Mucosa of rectum (tissue), 2 donors: Measurements from ENCODE around the gene BHLHA15.
A peak's percentile ranks its signal among the peaks of the same experiment; 100 is the strongest.

ENCODE experiments used
- H3K27ac ChIP-seq, 2 donors: one replicate each; pipeline ENCODE4 v1.7.0; 2013; ENCODE audit warnings: inconsistent platforms in 2 of 2, low read depth in 2 of 2, low read length in 2 of 2
- H3K27me3 ChIP-seq, 2 donors: one replicate each; pipeline ENCODE4 v1.7.0; 2013; ENCODE audit warnings: low read length in 2 of 2; ENCODE audit not compliant: control insufficient read depth in 2 of 2, insufficient read depth in 2 of 2
- H3K36me3 ChIP-seq, 2 donors: one replicate each; pipeline ENCODE4 v1.7.0; 2013; ENCODE audit warnings: low read length in 2 of 2; ENCODE audit not compliant: control insufficient read depth in 2 of 2, insufficient read depth in 2 of 2
- H3K4me1 ChIP-seq, 2 donors: one replicate each; pipeline ENCODE4 v1.7.0; 2013; ENCODE audit warnings: low read length in 2 of 2, mild to moderate bottlenecking in 1 of 2; ENCODE audit not compliant: control insufficient read depth in 2 of 2, insufficient read depth in 2 of 2
- H3K4me3 ChIP-seq, 2 donors: one replicate each; pipeline ENCODE4 v1.7.0; 2013; ENCODE audit warnings: low read length in 2 of 2
- H3K9ac ChIP-seq, 2 donors: one replicate each; pipeline ENCODE4 v1.7.0; 2013; ENCODE audit warnings: low read length in 2 of 2, low read depth in 1 of 2, mild to moderate bottlenecking in 1 of 2
- H3K9me3 ChIP-seq, 2 donors: one replicate each; pipeline ENCODE4 v1.7.0; 2013; ENCODE audit warnings: low read length in 2 of 2; ENCODE audit not compliant: control insufficient read depth in 2 of 2
- donor health status: healthy.
- donor health status: Normal muscosa, but diverticular disease.

The BHLHA15 gene

DNA sequence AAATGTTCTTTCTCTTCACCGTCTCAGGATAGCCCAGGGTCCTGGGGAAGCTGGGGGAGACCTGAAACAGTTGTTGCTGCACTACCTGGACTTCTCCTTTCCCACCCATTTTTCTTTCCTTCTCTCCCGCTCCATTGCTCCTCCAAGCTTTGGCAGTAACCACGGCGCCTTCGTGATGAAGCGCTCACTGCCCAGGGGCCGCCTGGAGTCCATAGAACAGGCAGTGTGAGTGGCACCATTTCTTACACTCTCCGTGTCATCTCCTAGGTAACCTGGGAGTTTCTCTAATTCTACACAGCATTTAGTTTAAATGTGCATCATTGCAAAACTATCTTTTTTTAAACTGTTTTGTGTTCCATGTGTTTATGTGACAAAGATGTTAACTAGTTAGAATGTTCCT lies 40.3 kb upstream of the BHLHA15 start:
- H3K4me3 ChIP-seq, result no peak overlapping the region
- no peaks in the 10 kb centered on the region for H3K27me3 ChIP-seq
- peaks cover 0 to under 1% of the 10 kb centered on the region in 2 donors for H3K4me1 ChIP-seq
- peaks cover 25 to 26% of the 10 kb centered on the region in 2 donors for H3K36me3 ChIP-seq
- H3K9ac ChIP-seq, result no peak overlapping the region
- no peak overlapping the region for H3K27ac ChIP-seq
- no peaks in the 10 kb centered on the region for H3K9me3 ChIP-seq

DNA sequence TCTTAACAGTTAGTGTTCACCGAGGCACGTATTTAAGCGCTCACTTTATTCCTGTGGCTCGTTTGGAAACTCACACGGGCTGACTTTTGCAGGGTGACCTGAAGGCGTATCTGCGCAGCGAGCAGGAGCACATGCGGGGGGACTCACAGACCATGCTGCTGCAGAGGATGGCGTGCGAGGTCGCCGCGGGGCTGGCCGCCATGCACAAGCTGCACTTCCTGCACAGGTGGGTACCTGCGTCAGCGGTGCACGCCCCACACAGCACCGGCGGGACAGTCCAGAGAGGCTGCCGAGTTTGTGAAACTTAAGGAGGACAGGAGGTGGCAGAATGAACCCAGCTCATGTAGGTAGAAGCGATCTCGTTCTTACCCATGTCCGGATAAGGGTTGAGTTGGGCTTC lies 39.8 kb upstream of the BHLHA15 start:
- H3K27ac ChIP-seq, result no peak overlapping the region
- no peak overlapping the region for H3K9ac ChIP-seq
- no peaks in the 10 kb centered on the region for H3K27me3 ChIP-seq
- H3K36me3 ChIP-seq, result peaks cover 25 to 26% of the 10 kb centered on the region in 2 donors
- H3K4me1 ChIP-seq, result no peaks in the 10 kb centered on the region
- no peak overlapping the region for H3K4me3 ChIP-seq
- no peaks in the 10 kb centered on the region for H3K9me3 ChIP-seq

DNA sequence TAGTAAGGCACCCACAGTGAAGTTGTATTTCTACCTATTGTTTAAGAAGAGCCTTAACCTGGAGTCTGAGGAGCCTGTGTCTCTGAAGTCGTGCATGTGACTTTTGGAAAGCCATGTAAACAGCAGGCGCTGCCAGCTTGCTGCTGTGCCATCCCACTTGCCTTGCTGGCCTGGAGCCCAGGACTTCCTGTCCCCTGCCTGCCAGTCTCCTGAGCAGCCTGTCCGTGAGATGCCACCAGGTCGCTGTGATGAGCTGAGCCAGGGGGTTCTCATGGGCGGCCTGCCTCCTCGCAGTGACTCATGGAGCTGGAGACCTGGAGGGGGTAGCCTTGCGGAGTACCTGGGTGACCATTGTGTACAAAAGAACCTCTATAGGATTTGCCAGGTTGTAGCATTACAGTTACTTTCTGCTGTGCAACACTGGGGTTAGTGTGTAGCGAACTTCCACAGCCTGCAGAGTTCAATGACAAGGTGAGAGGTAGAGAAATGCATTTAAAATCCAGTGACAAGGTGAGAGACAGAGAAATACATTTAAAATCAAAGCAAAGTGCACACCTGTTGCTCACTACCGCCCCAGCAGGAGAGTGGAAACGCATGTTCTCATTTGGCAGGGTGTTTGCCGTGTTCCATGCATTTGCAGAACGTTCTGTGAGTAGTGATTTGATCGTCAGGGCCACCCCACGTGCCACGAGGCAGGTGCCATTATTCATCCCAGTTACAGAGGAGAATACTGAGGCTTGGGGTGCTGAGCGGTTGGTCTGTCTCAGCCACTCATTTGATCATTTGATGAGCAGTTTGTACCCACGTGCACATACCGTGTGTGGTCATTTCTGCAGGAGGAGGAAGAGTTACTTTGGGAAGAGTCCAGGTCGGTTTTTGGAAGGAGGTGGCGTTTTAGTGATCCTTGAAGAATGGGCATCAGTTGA lies 36.6 kb upstream of the BHLHA15 start:
- peaks cover 30 to 35% of the 10 kb centered on the region in 2 donors for H3K36me3 ChIP-seq
- no peak overlapping the region for H3K4me3 ChIP-seq
- no peak overlapping the region for H3K9ac ChIP-seq
- H3K4me1 ChIP-seq, result peaks cover 0 to 7% of the 10 kb centered on the region in 2 donors
- H3K9me3 ChIP-seq, result no peaks in the 10 kb centered on the region
- no peak overlapping the region for H3K27ac ChIP-seq
- H3K27me3 ChIP-seq, result no peaks in the 10 kb centered on the region

DNA sequence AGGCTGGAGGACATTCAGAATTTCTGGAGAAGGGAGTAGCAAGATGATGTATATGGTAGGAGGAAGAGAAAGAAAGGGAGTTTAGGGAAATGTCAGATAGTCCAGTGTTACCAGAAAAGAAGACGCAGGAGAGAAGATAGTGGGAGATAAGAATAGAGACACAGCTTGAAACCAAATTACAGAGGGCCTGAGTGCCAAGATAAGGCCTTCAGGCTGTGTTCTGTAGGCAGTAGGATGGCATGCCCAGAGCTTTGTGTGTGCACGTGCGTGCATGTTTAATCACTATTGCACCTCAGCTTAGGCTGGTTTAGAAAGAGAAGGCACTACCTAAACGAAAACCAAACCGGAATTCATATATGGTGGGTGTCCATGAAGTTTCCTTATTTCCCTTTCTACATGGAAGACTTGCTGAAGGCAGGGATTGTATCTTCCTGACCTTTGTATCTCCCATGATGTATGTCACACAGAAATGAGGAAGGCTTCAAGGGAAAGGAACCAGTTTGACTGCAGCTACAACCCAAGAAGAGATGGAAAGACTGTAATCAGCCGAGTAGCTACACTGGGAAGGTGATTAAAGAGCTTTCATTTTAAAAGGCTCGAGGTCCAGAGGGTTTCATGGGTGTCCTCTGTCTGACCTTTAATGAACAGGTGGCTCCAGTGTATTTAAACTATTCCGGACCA lies 35.8 kb upstream of the BHLHA15 start:
- Histone ChIP-seq H3K4me3 (no peak overlapping the region), H3K36me3 (peaks cover 33 to 35% of the 10 kb centered on the region in 2 donors), H3K27ac (no peak overlapping the region), H3K4me1 (peaks cover 0 to 7% of the 10 kb centered on the region in 2 donors), H3K27me3 (no peaks in the 10 kb centered on the region), H3K9me3 (no peaks in the 10 kb centered on the region), H3K9ac (no peak overlapping the region)

DNA sequence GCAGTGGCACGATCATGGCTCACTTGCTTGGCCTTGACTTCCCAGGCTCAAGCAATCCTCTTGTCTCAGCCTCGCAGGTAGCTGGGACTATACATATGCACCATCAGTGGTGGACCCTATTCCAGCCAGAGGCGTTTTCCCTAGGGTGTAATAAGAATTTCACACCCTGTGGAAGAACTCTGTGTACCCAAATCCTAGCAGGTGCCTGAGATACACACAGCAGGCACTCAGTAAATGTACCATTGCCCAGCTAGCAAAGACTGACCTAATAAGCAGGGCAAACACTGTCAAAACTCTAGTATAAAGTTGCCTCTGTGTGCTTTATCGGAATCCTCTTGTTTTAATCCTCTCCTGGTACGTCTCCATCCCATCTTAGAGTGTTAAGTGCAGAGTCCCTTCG lies 33.7 kb upstream of the BHLHA15 start:
- peaks cover 0 to 7% of the 10 kb centered on the region in 2 donors for H3K4me1 ChIP-seq
- H3K27ac ChIP-seq, result no peak overlapping the region
- H3K36me3 ChIP-seq, result peaks cover 22 to 23% of the 10 kb centered on the region in 2 donors
- no peaks in the 10 kb centered on the region for H3K9me3 ChIP-seq
- no peak overlapping the region for H3K4me3 ChIP-seq
- no peak overlapping the region for H3K9ac ChIP-seq
- no peaks in the 10 kb centered on the region for H3K27me3 ChIP-seq

DNA sequence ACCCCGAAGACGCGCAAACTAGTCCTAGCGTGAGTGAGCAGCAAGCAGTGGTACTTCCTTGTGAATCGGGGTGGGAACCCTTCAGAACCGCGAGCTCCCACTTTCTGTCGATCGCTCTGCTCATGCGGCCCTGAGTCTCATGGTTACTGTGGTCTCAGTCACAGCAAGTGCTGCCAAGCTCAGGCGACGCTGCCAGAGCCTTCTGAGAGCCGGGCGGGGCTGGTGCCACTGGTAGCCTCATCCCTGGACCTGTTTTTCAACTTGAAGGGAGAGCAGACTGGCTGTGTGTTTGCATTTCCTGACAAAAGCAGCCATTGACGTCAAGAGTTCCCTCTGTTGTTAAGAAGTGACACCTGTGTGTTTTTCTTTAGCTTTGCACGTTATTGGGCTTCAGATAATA lies 32.9 kb upstream of the BHLHA15 start:
- H3K27ac ChIP-seq, result peak overlapping the region in 1 of 2 donors; percentile 44
- no peak overlapping the region for H3K4me3 ChIP-seq
- H3K9ac ChIP-seq, result no peak overlapping the region

DNA sequence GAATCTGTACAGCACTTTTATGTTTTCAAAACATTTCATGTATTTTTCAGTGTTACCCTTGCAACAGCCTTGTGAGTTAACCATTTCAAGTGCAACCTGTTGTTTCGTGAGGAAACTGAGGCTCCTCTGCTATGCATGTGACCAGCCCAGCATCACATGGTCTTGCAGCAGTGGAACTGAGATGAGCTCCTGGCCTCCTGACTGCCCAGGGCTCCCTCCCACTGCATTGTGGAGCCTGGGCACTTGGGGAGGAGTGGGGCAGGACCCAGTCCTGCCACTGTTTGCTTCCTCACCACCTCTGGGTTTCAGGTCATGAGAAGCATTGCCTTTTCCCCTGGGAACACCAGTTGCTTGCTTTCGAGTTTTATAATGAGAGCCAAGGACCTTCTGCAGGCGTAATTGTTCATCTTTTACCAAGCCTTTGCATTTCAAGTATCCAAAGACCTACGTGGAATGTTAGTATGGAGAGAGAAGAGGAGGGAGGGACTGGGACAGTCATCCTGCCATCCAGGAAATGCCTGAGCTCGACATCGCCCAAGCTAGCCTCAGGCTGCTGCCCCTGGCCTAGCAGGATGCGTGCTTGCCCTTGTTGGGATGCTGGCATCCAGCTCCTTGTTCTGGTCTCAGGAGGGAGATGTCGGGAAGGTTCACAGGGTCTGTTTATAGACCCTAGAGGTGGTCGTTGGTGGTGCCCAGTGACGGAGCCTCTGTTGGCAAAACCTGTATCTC lies 32.3 kb upstream of the BHLHA15 start:
- Histone ChIP-seq H3K27me3 (no peaks in the 10 kb centered on the region), H3K9me3 (no peaks in the 10 kb centered on the region), H3K36me3 (peaks cover 21 to 22% of the 10 kb centered on the region in 2 donors), H3K27ac (no peak overlapping the region), H3K4me3 (no peak overlapping the region), H3K4me1 (peaks cover 0 to 7% of the 10 kb centered on the region in 2 donors), H3K9ac (no peak overlapping the region)

More for the DNA sequence above, 32.9 kb upstream of the BHLHA15 start:
- Histone ChIP-seq H3K36me3 (peaks cover 21 to 22% of the 10 kb centered on the region in 2 donors), H3K9me3 (no peaks in the 10 kb centered on the region), H3K4me1 (peaks cover 0 to 7% of the 10 kb centered on the region in 2 donors), H3K27me3 (no peaks in the 10 kb centered on the region)

DNA sequence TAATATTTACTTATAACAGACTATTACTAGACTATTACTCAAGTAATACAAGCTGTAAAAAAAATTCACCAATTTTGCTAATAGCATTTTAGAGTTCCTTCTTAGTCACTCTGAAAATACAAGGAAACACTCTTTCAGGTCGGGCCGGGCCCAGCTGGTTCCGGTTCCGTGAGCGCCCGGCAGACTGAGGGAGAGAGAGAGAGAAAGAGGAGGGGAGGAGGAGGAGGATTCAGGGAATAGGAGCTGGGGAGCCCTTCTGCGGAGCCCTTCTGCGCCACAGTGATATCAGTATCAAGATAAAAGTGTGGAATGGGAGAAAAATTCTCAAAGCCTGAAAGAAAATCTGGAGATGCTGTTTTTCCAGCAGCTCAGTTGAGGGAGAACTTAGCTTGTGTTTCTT lies 30.5 kb upstream of the BHLHA15 start:
- Histone ChIP-seq H3K36me3 (peaks cover 9 to 16% of the 10 kb centered on the region in 2 donors), H3K4me1 (peaks cover 0 to 7% of the 10 kb centered on the region in 2 donors), H3K27ac (no peak overlapping the region), H3K27me3 (no peaks in the 10 kb centered on the region), H3K4me3 (no peak overlapping the region), H3K9ac (no peak overlapping the region), H3K9me3 (no peaks in the 10 kb centered on the region)

DNA sequence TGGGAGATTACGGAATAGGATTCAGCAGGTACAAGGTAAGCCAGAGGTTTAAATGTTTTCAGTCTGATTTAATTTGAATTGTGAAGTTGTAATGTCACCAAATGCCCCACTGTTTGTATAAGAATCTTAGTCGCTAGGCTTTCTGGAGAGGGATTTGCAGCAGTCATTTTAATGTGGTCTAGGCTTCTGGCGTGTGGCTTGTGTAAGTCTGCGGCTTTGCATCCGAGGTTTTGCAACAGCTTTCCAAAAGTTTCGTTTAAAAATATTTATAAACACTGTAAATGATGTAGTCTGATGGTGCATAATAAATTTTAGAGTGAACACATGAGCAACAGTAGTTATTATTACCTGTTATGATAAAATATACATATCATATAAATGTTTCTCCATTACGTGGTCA lies 26.1 kb upstream of the BHLHA15 start:
- Histone ChIP-seq H3K4me3 (no peak overlapping the region), H3K27ac (no peak overlapping the region), H3K9me3 (no peaks in the 10 kb centered on the region), H3K9ac (no peak overlapping the region), H3K27me3 (no peaks in the 10 kb centered on the region), H3K36me3 (peaks cover 9 to 20% of the 10 kb centered on the region in 2 donors), H3K4me1 (no peaks in the 10 kb centered on the region)
